HG03439 (cell line): Measurements from ENCODE around the gene ASF1A.
"Not testable (repeated sequence)": the region's sequence is repeated elsewhere in the genome, so short reads cannot be mapped to it uniquely, and the experiment has no call there.

Experiments
- ATAC-seq: cut with Tn5 transposase; IDR thresholded peaks from one replicate; pipeline ENCODE4 v1.9.1; 2021; ENCODE audit warnings: mild to moderate bottlenecking, moderate library complexity; ENCODE audit not compliant: unreplicated experiment

Gene ASF1A

GRCh38 chr6:118893807-118894424 lies at the start of gene ASF1A:
TSS of gene ASF1A (plus strand) at chr6:118894152. CDS start at chr6:118894414, 262 bp downstream.
- ATAC-seq: peak; percentile 65

DNA sequence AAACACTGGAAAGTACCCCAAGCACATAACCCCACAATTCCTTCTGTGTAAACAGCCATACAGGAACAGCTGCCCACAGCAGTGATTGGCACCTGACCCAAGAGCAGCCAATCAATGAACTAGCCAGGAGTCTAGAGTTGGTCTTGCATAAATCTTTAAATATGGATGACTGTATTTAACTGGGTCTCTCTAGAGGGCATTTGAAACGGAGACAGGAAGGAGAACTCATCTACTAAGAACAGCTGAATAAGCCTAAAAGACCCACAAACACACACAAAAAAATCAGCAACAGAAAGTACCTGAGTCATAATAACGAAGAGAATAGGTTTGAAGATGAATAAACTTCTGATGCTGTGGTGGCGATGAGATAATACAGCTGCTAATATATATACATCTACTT lies 49.0 kb upstream of the ASF1A start:
- ATAC-seq: peak; percentile 43

- ATAC-seq: no peak
Observed at GRCh38 chr6:118853408-118853807, 40.5 kb upstream of the ASF1A start.

DNA sequence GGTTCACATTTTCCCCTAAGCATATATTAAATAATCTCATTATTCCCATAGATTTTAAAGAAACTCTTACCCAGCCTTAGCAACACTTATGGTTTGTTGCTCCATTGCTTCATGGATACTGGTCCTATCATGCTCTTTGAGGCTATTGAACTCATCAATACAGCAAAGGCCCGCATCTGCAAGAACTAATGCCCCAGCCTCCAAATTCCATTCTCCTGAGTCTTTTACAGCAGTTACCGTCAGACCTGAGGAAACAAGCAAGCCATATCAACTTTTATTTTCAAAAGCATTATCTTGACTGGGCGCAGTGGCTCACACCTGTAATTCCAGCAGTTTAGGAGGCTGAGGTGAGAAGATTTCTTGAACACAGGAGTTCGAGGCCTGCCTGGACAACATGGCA lies 37.7 kb upstream of the ASF1A start:
- no peak for ATAC-seq

GRCh38 chr6:118859517-118860064 lies 34.4 kb upstream of the ASF1A start:
- no peak for ATAC-seq

GRCh38 chr6:118860363-118860762 lies 33.6 kb upstream of the ASF1A start:
- no peak for ATAC-seq

DNA sequence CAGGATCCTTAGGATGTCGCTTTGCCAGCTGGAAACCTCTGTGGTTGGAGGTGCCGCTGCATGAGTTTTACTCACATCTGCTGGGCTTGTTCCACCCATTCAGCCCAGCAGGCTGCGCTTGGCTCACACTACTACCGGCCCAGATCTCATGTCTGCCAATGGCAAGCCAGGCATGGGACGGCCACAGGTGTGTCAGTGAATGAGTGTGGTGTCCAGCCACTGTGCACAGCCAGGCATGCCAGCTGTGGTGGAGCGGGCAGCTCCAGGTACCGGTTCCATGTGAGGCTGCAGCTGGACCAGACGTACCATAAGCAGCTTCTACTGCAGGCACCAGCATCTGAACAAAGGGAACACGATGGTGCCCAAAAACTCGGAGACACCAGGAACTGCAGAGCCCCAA lies 33.1 kb upstream of the ASF1A start:
- no peak for ATAC-seq

- ATAC-seq: no peak
Observed at GRCh38 chr6:118862443-118862842, 31.5 kb upstream of the ASF1A start.

DNA sequence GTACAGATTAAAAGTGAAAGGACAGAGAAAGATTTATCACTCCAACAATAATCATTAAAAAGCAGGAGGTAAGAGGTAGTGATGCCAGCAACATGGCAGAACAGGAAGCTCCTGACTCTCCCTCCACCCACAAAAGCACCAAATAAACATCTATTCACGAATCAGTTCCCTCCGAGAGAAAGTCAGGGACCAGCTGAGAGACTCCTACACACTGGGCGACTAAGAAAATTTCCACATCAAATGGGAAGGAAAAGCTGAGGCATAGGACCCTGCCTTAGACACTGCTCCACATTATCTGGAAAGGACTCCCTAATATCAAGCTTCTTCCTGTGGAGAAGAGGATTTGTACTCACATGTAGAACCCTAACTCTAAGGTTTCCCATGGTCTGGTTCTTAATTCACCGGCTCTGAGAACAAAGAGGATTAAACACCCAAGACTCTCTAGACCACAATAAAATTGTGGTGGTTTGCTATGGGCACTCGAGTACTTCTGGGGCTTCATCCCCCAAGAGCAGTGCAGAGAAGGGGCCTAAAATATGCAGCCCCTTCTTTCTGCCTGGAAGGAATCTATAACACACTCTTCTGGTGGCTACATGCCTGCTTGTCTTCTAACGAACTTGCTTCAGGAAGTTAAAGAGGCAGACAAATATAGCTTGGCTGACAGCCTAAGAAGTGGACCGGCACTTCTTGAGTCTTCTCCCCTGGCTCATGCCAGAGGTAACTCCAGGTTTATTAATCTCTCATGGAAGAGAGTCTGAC lies 29.4 kb upstream of the ASF1A start:
- no peak for ATAC-seq

DNA sequence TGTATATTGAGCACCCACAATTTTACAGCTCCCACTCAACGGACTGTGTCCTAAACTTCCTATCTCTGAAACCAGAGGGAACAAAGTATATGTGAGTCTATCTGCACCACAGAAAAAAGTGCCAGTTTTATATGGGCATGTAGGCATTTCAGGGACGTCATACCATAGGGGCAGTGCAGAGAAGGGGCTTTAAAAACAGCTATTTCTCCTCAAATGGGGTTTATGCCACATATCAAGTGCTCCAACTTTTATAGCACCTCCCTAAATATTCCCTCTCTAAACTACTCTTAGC lies 28.9 kb upstream of the ASF1A start:
- ATAC-seq: no peak

GRCh38 chr6:118867181-118867580 lies 26.8 kb upstream of the ASF1A start:
- no peak for ATAC-seq

GRCh38 chr6:118868901-118869300 lies 25.1 kb upstream of the ASF1A start:
- ATAC-seq: not testable (repeated sequence)

- no peak for ATAC-seq
Observed at GRCh38 chr6:118869350-118869749, 24.6 kb upstream of the ASF1A start.

DNA sequence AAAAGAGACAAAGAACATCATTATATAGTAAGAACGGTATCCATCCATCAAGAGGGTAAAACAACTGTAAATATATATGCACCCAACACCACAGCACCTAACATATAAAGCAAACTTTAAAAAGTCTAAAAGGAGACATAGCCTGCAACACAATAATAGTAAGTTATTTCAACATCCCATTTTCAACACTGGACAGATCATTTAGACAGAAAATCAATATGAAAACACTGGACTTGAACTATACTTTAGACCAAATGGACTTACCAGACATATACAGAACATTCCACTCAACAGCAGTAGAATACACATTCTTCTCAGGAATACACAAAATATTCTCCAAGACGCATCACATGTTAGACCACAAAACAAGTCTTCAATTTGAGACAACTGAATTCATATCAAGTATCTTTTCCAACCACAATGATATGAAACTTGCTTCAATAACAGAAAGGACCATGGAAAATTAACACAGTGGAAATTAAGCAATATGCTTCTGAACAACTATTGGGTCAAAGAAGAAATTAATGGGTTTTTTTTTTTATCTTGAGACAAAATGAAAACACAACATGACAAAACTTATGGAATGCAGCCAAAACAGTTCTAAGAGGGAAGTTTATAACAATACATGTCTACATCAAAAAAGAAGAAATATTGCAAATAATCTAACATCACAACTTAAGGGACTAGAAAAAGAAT lies 23.9 kb upstream of the ASF1A start:
- no peak for ATAC-seq

DNA sequence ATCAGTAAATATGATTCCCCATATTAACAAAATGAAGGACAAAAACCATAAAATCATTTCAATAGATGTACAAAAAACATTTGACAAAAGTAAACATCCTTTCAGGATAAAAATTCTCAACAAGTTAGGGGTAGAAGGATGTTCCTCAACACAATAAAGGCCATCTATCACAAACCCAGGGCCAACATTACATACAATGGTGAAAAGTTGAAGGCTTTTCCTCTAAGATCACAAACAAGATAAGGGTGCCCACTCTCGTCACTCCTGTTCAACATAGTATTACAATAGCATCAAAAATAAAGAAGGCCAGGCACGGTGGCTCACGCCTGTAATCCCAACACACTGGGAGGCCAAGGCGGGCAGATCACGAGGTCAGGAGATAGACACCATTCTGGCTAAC lies 22.6 kb upstream of the ASF1A start:
- no peak for ATAC-seq

- ATAC-seq: no peak
Observed at GRCh38 chr6:118872318-118872717, 21.6 kb upstream of the ASF1A start.

DNA sequence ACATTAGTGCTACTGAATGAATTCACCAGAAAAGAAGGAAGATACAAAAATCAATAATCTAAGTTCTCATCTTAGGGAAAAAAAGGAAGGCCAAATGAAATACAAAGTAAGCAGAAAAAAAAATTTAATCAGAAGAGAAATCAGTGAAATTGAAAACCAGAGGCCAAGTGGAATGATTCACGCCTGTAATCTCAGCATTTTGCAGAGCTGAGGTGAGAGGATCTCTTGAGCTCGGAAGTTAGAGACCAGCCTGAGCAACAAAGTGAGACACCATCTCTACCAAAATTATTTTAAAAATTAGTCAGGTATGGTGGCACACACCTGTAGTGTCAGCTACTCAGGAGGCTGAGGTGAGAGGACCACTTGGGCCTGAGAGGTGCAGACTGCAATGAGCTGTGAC lies 21.2 kb upstream of the ASF1A start:
- ATAC-seq: no peak

GRCh38 chr6:118873239-118873638 lies 20.7 kb upstream of the ASF1A start:
- no peak for ATAC-seq

DNA sequence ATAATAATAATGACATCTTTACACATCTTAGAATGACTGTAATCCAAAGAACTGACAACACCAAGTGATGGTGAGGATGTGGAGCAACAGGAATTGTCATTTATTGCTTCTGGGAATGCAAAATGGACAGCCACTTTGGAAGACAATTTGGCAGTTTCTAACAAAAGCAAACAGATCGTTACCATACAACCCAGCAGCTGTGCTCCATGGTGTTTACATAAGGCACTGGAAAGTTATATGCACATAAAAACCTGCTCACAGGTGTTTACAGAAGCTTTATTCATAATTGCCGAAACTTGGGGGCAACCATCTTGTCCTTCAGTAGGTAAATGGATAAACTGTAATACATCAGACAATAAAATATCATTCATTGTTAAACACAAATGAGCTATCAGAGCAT lies 18.3 kb upstream of the ASF1A start:
- no peak for ATAC-seq

GRCh38 chr6:118876198-118876597 lies 17.8 kb upstream of the ASF1A start:
- no peak for ATAC-seq

- ATAC-seq: no peak
Observed at GRCh38 chr6:118876814-118877213, 17.1 kb upstream of the ASF1A start.

DNA sequence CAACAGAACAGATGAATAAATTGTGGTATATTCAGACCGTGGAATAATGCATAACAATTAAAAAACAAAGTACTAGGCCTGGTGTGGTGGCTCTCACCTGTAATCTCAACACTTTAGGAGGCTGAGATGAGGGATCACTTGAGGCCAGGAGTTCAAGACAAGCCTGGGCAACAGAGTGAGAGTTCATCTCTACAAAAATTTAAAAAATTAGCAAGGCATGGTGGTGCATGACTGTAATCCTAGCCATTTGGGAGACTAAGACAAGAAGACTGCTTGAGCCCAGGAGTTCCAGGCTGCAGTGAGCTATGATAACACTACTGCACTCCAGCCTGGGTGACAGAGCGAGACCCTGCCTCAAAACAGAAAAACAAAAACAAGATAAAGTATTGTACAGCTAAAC lies 16.1 kb upstream of the ASF1A start:
- no peak for ATAC-seq
